Measurements from ENCODE around the gene VIPR1.

The VIPR1 gene

GRCh38 chr3:42472555-42472954, 29.9 kb upstream of the VIPR1 start:
- no peak for TF ChIP-seq CTCF (IDR thresholded peaks at IDR 0.05; ENCODE audit: insufficient read depth, low read depth, low read length, missing control alignments)
- no peak for DNase-seq (ENCODE audit: low read depth)
- no peak overlapping the region for H3K4me3 ChIP-seq (ENCODE audit: low read depth, low read length)

- no peak overlapping the region for H3K4me3 ChIP-seq (ENCODE audit: low read depth, low read length)
- no peak for TF ChIP-seq CTCF (IDR thresholded peaks at IDR 0.05; ENCODE audit: insufficient read depth, low read depth, low read length, missing control alignments)
- DNase-seq (ENCODE audit: low read depth) = no peak
These were observed 29.1 kb upstream of the VIPR1 start for GRCh38 chr3:42473083-42473932.

- no peak overlapping the region for H3K4me3 ChIP-seq (ENCODE audit: low read depth, low read length)
- DNase-seq (ENCODE audit: low read depth) = no peak
- no peak for TF ChIP-seq CTCF (IDR thresholded peaks at IDR 0.05; ENCODE audit: insufficient read depth, low read depth, low read length, missing control alignments)
These were observed 26.0 kb upstream of the VIPR1 start for GRCh38 chr3:42476225-42477125.

GRCh38 chr3:42477696-42478095, 24.7 kb upstream of the VIPR1 start:
- DNase-seq (ENCODE audit: low read depth) = no peak
- no peak for TF ChIP-seq CTCF (IDR thresholded peaks at IDR 0.05; ENCODE audit: insufficient read depth, low read depth, low read length, missing control alignments)
- no peak overlapping the region for H3K4me3 ChIP-seq (ENCODE audit: low read depth, low read length)

- no peak for TF ChIP-seq CTCF (IDR thresholded peaks at IDR 0.05; ENCODE audit: insufficient read depth, low read depth, low read length, missing control alignments)
- no peak for DNase-seq (ENCODE audit: low read depth)
- H3K4me3 ChIP-seq (ENCODE audit: low read depth, low read length) = no peak overlapping the region
These were observed 23.6 kb upstream of the VIPR1 start for GRCh38 chr3:42478830-42479229.

GRCh38 chr3:42486814-42487565, 15.5 kb upstream of the VIPR1 start:
- no peak overlapping the region for H3K4me3 ChIP-seq (ENCODE audit: low read depth, low read length)
- no peak for TF ChIP-seq CTCF (IDR thresholded peaks at IDR 0.05; ENCODE audit: insufficient read depth, low read depth, low read length, missing control alignments)
- no peak for DNase-seq (ENCODE audit: low read depth)
